ENCODE measurements around the gene CADM1. TPM values are rescaled to one million over a fixed set of nuclear protein-coding genes. Genes with fewer than 3 reads are reported as not detected.

Gene CADM1
- polyA plus RNA-seq, 4 donors, result 130 to 282 (median 144) TPM

DNA sequence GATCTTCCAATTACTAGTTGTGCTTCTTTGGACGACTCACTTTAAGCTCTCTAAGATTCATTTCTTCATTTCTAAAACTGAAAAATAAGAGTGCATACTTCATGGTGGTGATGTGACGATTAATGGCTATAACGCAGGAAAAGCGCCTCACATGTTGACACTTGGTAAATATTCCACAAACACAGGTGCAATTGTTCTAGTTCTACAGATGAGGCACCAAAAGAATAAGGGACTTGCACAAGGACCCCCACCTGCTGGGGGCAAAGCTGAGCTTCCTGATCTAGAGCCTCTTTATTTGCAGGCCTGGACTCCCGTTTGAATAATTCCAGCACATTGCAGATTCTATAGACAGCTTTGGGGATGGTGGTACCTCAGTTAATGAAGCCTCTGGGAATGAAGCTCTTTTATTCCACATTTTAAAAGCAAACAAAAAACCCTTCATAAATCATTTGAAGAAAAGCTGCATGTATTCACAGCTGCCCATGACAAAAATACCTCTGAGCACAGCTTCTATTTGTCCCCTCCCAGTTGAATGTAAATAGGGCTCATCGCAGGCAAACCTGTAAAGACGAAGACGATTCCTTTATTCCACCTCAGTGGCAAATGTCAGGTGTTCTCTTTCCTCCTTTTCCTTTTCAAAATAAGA is 14.9 kb upstream of the CADM1 start:
- DNase-seq (ENCODE audit: low read depth in 4 of 4, low spot score in 3 of 4), result no peak

GRCh38 chr11:115515647-115516395 is 11.6 kb upstream of the CADM1 start:
- no peak for DNase-seq (ENCODE audit: low read depth in 4 of 4, low spot score in 3 of 4)

- DNase-seq (ENCODE audit: low read depth in 4 of 4, low spot score in 3 of 4), result no peak
Observed at GRCh38 chr11:115506954-115507675, 2.9 kb upstream of the CADM1 start.

DNA sequence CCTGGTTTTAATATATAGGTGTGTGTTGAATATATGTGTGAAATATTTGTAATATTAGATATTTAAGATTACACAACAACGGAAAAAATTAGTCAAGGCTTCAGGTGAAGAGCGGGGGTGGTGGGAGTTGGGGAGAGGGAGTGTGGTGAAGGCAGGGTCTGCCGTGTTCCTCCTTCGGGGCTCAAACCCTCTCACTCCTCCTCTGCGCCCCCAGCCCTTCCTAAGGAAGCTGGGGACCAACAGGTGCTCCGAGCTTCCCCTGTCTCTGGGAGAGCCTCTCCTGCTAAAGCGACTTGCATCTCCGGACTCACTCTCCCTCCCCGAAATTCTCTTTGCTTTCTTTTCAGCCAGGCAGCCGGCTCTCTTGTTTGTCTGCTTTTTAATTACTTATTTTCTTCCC is 960 bp upstream of the CADM1 start:
- DNase-seq (ENCODE audit: low read depth in 4 of 4, low spot score in 3 of 4), result no peak

- peak in 1 of 4 donors; percentile 39 for DNase-seq (ENCODE audit: low read depth in 4 of 4, low spot score in 3 of 4)
Observed at GRCh38 chr11:115503886-115504275, 334 bp downstream of the CADM1 start.

DNA sequence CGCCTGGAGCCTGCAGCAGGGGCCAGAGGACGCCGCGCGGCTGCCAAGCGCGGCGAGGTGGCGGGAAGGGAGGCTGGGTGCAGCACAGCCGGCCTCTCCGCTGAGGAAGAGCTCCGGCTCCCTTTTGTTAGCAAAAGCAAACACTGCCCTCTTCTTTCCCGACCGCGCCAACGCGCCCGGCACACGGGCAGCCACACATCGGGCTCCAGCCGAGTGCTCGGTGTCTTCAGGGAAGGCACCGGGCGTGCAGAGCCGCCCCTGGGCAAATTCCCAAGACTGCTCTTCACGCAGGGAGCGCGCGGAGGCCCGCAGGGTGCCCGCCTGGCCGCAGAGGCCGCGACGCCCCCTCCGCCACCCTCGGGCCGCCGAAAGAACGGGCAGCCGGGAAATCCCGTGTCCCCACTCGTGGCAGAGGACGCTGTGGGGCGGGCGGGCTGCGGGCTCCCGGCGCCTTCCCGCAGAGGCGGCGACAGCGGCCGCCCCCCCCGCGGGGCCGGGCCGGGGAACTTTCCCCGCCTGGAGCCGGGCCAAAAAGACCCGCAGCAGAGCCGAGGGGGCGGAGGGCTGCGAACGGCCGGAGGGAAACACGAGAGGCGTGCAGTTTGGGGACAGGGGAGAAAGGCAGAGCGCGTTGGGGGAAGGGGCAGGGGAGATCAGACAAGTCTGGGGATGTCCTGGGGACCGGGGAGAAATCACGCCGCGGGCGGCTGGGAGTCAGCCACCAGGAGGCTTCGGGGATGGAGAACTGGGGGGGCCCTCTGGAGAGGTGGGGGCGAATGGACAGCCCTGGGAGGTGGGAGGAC is 931 bp downstream of the CADM1 start:
- DNase-seq (ENCODE audit: low read depth in 4 of 4, low spot score in 3 of 4), result peak in 1 of 4 donors; percentile 48

GRCh38 chr11:115502636-115503082 is 1.6 kb downstream of the CADM1 start:
- no peak for DNase-seq (ENCODE audit: low read depth in 4 of 4, low spot score in 3 of 4)

DNA sequence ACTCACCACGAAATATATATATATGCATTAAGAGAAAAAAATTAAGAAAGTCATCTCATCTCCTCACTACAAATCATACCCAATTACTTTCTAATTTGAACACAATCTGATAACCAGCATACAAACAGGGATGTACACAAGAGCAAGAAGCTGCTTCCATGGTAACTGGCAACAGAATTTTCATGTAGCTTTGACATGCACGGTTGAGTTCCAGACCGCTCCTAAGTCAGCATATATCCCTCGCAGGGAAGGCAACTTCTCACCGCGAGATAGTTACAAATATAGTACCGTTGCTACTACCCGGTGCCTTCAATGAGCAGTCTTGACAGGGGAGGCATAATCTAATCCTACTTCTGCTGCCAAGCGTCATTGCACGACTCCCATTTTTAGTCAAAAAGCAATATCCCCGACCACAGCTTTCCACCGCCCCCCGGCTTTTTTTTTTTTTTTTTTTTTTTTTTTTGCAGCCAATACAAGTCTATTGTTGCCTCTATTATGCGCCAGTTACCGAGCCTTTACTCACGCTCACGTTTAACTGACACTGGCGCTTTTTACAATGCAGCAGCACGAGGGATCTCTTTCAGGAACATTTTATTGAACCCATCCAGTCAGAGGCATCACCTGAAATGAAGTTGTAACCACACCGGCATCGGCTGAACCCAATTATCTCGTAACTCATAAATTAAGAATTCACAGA is 2.2 kb downstream of the CADM1 start:
- DNase-seq (ENCODE audit: low read depth in 4 of 4, low spot score in 3 of 4), result peak in 1 of 4 donors; percentile 36

- no peak for DNase-seq (ENCODE audit: low read depth in 4 of 4, low spot score in 3 of 4)
Observed at GRCh38 chr11:115501502-115501892, 2.7 kb downstream of the CADM1 start.

DNA sequence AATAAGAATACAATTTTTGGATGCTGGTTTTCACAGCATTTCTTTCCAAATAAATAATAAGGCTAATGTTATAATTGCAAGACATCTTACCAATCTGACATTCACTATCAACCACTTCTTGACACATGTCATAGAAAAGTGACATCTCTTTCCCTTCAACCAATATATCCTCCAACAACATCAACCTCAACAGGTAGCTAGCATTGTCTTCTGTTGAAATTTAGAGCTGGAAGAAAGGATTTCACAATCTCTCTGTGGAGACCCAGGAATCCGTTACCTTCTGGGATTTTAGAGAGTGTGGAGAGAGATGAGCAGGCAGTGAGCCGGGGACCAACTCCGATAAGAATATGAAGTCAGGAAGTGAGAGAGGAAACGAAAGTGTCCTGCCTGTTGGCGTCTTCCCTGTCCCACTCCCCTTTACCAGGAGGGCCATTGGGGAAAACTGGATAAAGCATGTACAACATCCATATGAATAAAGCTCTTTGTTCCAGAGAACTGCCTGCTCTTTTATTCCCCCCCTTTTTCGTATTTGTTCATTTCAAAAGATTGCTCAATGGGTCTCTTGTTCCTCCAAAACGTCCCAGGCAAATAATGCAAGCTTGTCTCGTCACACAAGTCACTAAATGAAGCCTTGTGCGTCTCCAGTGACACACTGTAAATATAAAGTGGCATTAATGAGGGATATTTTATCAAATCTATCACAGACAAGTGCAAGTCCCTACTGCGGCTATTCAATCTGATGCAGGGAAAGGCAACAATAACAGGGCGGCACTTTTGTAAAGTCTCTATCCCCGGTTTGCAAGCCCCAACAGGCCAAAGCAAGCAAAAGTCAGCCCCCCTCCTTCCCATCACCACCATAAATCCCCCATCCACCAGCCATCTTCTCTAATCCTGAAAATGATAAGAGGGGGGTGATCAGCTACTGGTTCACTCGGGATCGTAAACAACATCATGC is 3.4 kb downstream of the CADM1 start:
- DNase-seq (ENCODE audit: low read depth in 4 of 4, low spot score in 3 of 4), result no peak

GRCh38 chr11:115499891-115500290 is 4.3 kb downstream of the CADM1 start:
- no peak for DNase-seq (ENCODE audit: low read depth in 4 of 4, low spot score in 3 of 4)

DNA sequence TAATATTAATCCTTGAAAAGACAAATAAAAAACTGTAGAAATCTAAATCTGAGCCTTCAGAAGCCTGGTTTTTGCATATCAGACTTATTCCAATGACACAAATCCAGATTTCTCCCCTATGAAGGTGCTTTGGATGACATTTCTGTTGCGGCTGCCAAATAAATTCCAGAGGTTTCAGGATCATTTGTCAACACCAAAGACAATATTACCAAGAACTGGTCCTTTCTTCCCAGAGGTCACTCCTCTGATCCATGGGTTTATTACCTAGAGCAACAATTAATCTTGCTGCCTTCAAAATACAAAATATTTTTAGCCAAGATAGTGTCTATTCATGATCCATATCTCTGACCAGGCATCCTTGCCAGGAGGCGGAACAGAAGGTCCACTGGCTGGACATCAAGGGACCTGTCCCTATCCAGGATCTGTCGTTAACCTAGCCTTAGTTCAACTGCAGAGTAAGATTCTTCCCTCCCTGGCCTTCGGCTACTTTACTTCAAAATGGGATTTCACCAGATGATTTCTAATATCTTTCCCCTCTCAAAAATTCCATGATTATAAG is 4.9 kb downstream of the CADM1 start:
- no peak for DNase-seq (ENCODE audit: low read depth in 4 of 4, low spot score in 3 of 4)

DNA sequence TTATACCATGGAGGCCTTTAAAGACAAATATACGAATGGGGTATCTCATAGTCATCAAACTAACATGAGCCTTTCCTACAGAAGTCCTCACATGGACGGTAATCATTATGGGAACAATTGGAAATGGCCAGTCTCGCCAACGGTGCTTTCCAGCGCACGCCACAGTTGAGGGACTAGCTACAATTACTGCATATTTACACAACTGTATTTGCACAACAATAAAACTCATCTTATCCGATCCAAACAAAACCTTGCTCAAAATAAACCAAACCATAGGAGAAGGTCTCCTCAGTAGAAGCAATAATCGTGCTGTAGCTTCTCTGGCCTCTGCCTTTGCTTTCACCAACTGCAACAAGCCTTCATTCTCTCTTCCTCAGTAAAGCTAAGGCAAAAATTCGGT is 5.9 kb downstream of the CADM1 start:
- no peak for DNase-seq (ENCODE audit: low read depth in 4 of 4, low spot score in 3 of 4)

- DNase-seq (ENCODE audit: low read depth in 4 of 4, low spot score in 3 of 4), result no peak
Observed at GRCh38 chr11:115497303-115497702, 6.9 kb downstream of the CADM1 start.

- DNase-seq (ENCODE audit: low read depth in 4 of 4, low spot score in 3 of 4), result no peak
Observed at GRCh38 chr11:115496892-115497291, 7.3 kb downstream of the CADM1 start.

GRCh38 chr11:115493905-115494304 is 10.3 kb downstream of the CADM1 start:
- no peak for DNase-seq (ENCODE audit: low read depth in 4 of 4, low spot score in 3 of 4)

GRCh38 chr11:115493488-115493887 is 10.7 kb downstream of the CADM1 start:
- DNase-seq (ENCODE audit: low read depth in 4 of 4, low spot score in 3 of 4), result no peak

- DNase-seq (ENCODE audit: low read depth in 4 of 4, low spot score in 3 of 4), result no peak
Observed at GRCh38 chr11:115489466-115489865, 14.7 kb downstream of the CADM1 start.

DNA sequence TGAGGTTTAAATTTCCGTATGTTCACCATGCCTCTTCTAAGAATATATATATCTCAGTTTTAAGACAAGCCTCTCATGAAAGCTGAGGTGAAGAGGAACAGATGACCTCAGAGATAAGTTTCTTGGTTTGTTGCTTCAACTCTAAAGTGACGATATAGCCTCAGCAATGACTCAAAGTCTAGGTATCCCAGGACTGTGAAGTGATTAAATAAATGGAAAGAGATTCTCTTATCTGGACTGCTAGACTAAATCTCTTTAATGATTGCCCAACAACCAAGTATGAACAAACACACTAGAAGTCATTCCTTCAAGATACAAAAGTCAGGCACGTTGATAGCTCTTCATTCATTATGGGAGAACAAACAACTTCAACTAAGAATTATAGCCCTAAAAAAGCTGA is 15.3 kb downstream of the CADM1 start:
- DNase-seq (ENCODE audit: low read depth in 4 of 4, low spot score in 3 of 4), result no peak

Data from left renal pelvis (tissue), 4 donors.